IMR-90 (cell line): ENCODE results near the gene ILF3. TPM values are rescaled to one million over a fixed set of nuclear protein-coding genes. Genes with fewer than 3 reads are reported as not detected.

Source experiments
- ATAC-seq: fragments of 200-7000 bp; cut with Tn5 transposase; 2 replicates; pipeline ENCODE4 v1.9.1; 2020; ENCODE audit warnings: low read depth, mild to moderate bottlenecking, moderate library complexity
- BruUV-seq: library from RNA; stranded (reverse); fragments of 400-500 nt; replicated peaks from 2 replicates; lab custom pipeline; 2021; lab: Mats Ljungman, UMichigan
- CTCF ChIA-PET: fragments of 300-600 bp; formaldehyde crosslinking; extraction: SDS; loops from one replicate; lab custom pipeline; 2021; ENCODE audit warnings: antibody characterized with exemption; lab: Yijun Ruan, JAX
- POLR2A ChIA-PET: fragments of 300-600 bp; sonication (Branson Sonifier 250); formaldehyde crosslinking; loops from one replicate; lab custom pipeline; 2022; ENCODE audit warnings: antibody characterized with exemption; ENCODE audit not compliant: unreplicated experiment; lab: Charles Lee
- DNase-seq: peaks from one replicate; pipeline ENCODE4 v3.0.0; 2013
- H2AFZ ChIP-seq: replicated peaks from 2 replicates; pipeline ENCODE3; 2013; ENCODE audit warnings: low read length, mild to moderate bottlenecking; ENCODE audit not compliant: poor library complexity
- H2AK5ac ChIP-seq: 2 replicates; pipeline ENCODE4 v1.6.1; 2013; ENCODE audit warnings: low read depth, low read length, inconsistent platforms
- H2AK9ac ChIP-seq: replicated peaks from 2 replicates; pipeline ENCODE3; 2013; ENCODE audit warnings: mild to moderate bottlenecking, low read depth, low read length, moderate library complexity; ENCODE audit not compliant: poor library complexity
- H2BK120ac ChIP-seq: 2 replicates; pipeline ENCODE4 v1.6.1; 2013; ENCODE audit warnings: low read depth, low read length, inconsistent platforms
- H2BK15ac ChIP-seq: 3 replicates; pipeline ENCODE4 v1.6.1; 2013; ENCODE audit warnings: low read depth, low read length, inconsistent platforms
- H2BK20ac ChIP-seq: 2 replicates; pipeline ENCODE4 v1.6.1; 2013; ENCODE audit warnings: low read depth, mild to moderate bottlenecking, inconsistent platforms, low read length, moderate library complexity
- H2BK5ac ChIP-seq: 2 replicates; pipeline ENCODE4 v1.6.1; 2013; ENCODE audit warnings: mild to moderate bottlenecking, low read depth, low read length, inconsistent platforms; ENCODE audit not compliant: poor library complexity, severe bottlenecking
- H3K14ac ChIP-seq: replicated peaks from 2 replicates; pipeline ENCODE4 v1.6.1; 2013; ENCODE audit warnings: low read depth, low read length, inconsistent platforms
- H3K18ac ChIP-seq: 2 replicates; pipeline ENCODE4 v1.6.1; 2013; ENCODE audit warnings: low read depth, low read length, control low read depth
- H3K23ac ChIP-seq: 2 replicates; pipeline ENCODE4 v1.6.1; 2013; ENCODE audit warnings: low read depth, low read length, inconsistent platforms
- H3K27ac ChIP-seq: 2 replicates; pipeline ENCODE4 v1.5.1; 2013; ENCODE audit warnings: mild to moderate bottlenecking, control low read depth, low read length; ENCODE audit not compliant: insufficient read depth
- H3K27me3 ChIP-seq: 2 replicates; pipeline ENCODE4 v1.6.1; 2013; ENCODE audit warnings: low read length; ENCODE audit not compliant: control insufficient read depth, insufficient read depth
- H3K36me3 ChIP-seq: 2 replicates; pipeline ENCODE4 v1.6.1; 2013; ENCODE audit warnings: low read length, mixed read lengths; ENCODE audit not compliant: control insufficient read depth, insufficient read depth
- H3K4ac ChIP-seq: 2 replicates; pipeline ENCODE4 v1.6.1; 2013; ENCODE audit warnings: low read depth, low read length, inconsistent platforms
- H3K4me1 ChIP-seq: 2 replicates; pipeline ENCODE4 v1.6.1; 2013; ENCODE audit warnings: low read length, mixed read lengths; ENCODE audit not compliant: control insufficient read depth, insufficient read depth
- H3K4me2 ChIP-seq: 2 replicates; pipeline ENCODE4 v1.6.1; 2013; ENCODE audit warnings: low read depth, mild to moderate bottlenecking, control low read depth, low read length, moderate library complexity
- H3K4me3 ChIP-seq: 2 replicates; pipeline ENCODE4 v1.5.1; 2013; ENCODE audit warnings: low read depth, mild to moderate bottlenecking, control low read depth, low read length, moderate library complexity; ENCODE audit not compliant: insufficient read depth
- H3K56ac ChIP-seq: 2 replicates; pipeline ENCODE4 v1.6.1; 2013; ENCODE audit warnings: low read length, inconsistent platforms; ENCODE audit not compliant: insufficient read depth; ENCODE audit errors: extremely low read depth
- H3K79me1 ChIP-seq, 2 experiments: 2 replicates each; pipeline ENCODE4 v1.6.1; 2013; ENCODE audit warnings: low read length in 2 of 2, inconsistent platforms in 1 of 2, low read depth in 1 of 2
- H3K9ac ChIP-seq: 2 replicates; pipeline ENCODE4 v1.6.1; 2013; ENCODE audit warnings: low read depth, low read length, control low read depth
- H3K9me1 ChIP-seq: 2 replicates; pipeline ENCODE4 v1.6.1; 2013; ENCODE audit warnings: low read length, inconsistent platforms; ENCODE audit not compliant: insufficient read depth
- H3K9me3 ChIP-seq: 2 replicates; pipeline ENCODE4 v1.6.1; 2013; ENCODE audit warnings: low read length; ENCODE audit not compliant: control insufficient read depth, insufficient read depth
- H4K20me1 ChIP-seq: 2 replicates; pipeline ENCODE4 v1.6.1; 2013; ENCODE audit warnings: low read length, inconsistent platforms; ENCODE audit not compliant: insufficient read depth
- H4K5ac ChIP-seq: 2 replicates; pipeline ENCODE4 v1.6.1; 2013; ENCODE audit warnings: mild to moderate bottlenecking, low read depth, low read length, control low read depth
- H4K8ac ChIP-seq, 2 experiments: 2 replicates each; pipeline ENCODE4 v1.6.1; 2013; ENCODE audit warnings: low read depth in 2 of 2, low read length in 2 of 2, control low read depth in 1 of 2, inconsistent platforms in 1 of 2
- H4K91ac ChIP-seq: 2 replicates; pipeline ENCODE4 v1.6.1; 2013; ENCODE audit warnings: low read depth, low read length, inconsistent platforms; ENCODE audit not compliant: insufficient read depth
- BHLHE40 ChIP-seq: fragments of 150-350 bp; IDR thresholded peaks from 2 replicates; pipeline ENCODE4 v1.6.1; 2016; ENCODE audit warnings: mild to moderate bottlenecking, low read depth, low read length
- CEBPB ChIP-seq: IDR thresholded peaks from 2 replicates; pipeline ENCODE4 v1.6.1; 2012; ENCODE audit warnings: low read depth, low read length, improper control_type of control experiment
- CHD1 ChIP-seq: IDR thresholded peaks from 2 replicates; pipeline ENCODE4 v1.6.1; 2012; ENCODE audit warnings: low read depth, low read length, improper control_type of control experiment
- CTCF ChIP-seq: conservative IDR thresholded peaks from 2 replicates; pipeline ENCODE4 v1.5.1; 2012; ENCODE audit warnings: mild to moderate bottlenecking, low read depth, low read length, improper control_type of control experiment
- FOS ChIP-seq: fragments of 150-350 bp; IDR thresholded peaks from 2 replicates; pipeline ENCODE4 v1.6.1; 2016; ENCODE audit warnings: low read depth, low read length
- MAFK ChIP-seq: IDR thresholded peaks from 2 replicates; pipeline ENCODE4 v1.6.1; 2012; ENCODE audit warnings: low read depth, low read length, improper control_type of control experiment
- MAZ ChIP-seq: IDR thresholded peaks from 2 replicates; pipeline ENCODE4 v1.6.1; 2012; ENCODE audit warnings: low read depth, mild to moderate bottlenecking, low read length, improper control_type of control experiment, moderate library complexity, borderline replicate concordance
- MXI1 ChIP-seq: IDR thresholded peaks from 2 replicates; pipeline ENCODE4 v1.6.1; 2012; ENCODE audit warnings: low read depth, mild to moderate bottlenecking, low read length, moderate library complexity, borderline replicate concordance
- RAD21 ChIP-seq: IDR thresholded peaks from 2 replicates; pipeline ENCODE4 v1.6.1; 2012; ENCODE audit warnings: low read length, improper control_type of control experiment
- RFX5 ChIP-seq: IDR thresholded peaks from 2 replicates; pipeline ENCODE4 v1.8.0; 2012; ENCODE audit warnings: low read depth, mild to moderate bottlenecking, low read length, moderate library complexity
- WGBS, 2 experiments: methylation state at CpG; one replicate each; pipeline versions ENCODE4 v1.1.5 to v1.1.7; 2013; ENCODE audit warnings: missing lambda C conversion rate in 2 of 2; ENCODE audit not compliant: insufficient read length in 1 of 2; ENCODE audit errors: extremely low coverage in 2 of 2; 5-methylcytosine and 5-hydroxymethylcytosine counted together
- dilution Hi-C: fragments of 300-500 bp; cut with HindIII; formaldehyde crosslinking; loops from one replicate; pipeline ENCODE4 v1.14.3; 2018; ENCODE audit warnings: low sequenced_read_pairs; ENCODE audit not compliant: unreplicated experiment
- in situ Hi-C: fragments of 300-500 bp; cut with MboI; formaldehyde crosslinking; loops from 3 replicates; pipeline ENCODE4 v1.14.3; 2019; ENCODE audit warnings: low sequenced_read_pairs, inconsistent platforms, mixed read lengths
- intact Hi-C: fragments of 100-400 bp; cut with micrococcal nuclease; formaldehyde crosslinking; loops from 2 replicates; pipeline ENCODE4 v1.10.0; 2022
- polyA plus RNA-seq, 3 experiments: library from polyadenylated mRNA; depleted of rRNA; stranded (reverse); fragments of >200 nt; gene quantifications; 2 replicates each; pipeline ENCODE4 v1.2.3, GENCODE V29; 2012; ENCODE audit warnings: low replicate concordance in 1 of 3
- total RNA-seq: library from RNA; depleted of rRNA; stranded (reverse); fragments of >200 nt; gene quantifications from 2 replicates; pipeline ENCODE4 v1.2.3, GENCODE V29; 2012
- TF ChIP-seq, protein P1 (sequence below): fragments of 150-350 bp; IDR thresholded peaks from 2 replicates; pipeline ENCODE4 v1.6.1; 2017; ENCODE audit warnings: mild to moderate bottlenecking, antibody characterized with exemption, low read length, low read depth

ILF3 gene
- total and polyA plus RNA-seq, 2 of the 4 experiments (the other 2 are of a cell fraction): 120 to 166 TPM

DNA sequence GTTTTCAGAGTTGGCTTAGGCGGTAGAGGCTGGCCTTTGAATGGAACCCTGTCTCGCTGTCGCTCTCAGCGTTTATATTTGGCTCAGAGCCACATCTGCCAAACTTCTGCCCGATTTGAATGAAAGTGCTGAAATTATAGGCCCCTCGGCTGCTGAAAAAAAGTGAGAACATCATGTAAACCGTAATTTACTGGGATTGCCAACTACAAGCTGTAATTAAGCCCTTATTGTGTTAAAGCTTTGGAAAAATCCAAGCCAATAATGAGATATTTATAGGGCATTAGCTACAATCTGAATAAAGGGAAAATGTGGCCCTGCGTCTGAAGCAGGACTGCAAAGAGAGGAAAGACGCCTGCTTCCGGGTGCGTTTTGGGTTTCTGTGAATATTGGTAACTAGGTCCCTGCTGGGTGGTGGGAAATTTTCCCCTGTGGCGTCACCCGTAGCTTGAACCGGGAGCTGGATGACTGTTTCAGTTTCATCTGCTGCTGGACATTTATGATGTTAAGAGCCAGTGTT is 73.6 kb downstream of the ILF3 start:
- no peak overlapping the region for H3K4me2 ChIP-seq
- peaks cover 14% of the 10 kb centered on the region for H3K9me1 ChIP-seq
- H3K18ac ChIP-seq: no peak overlapping the region
- no peak for TF ChIP-seq MXI1
- no peak for TF ChIP-seq CTCF
- no peak for TF ChIP-seq CHD1
- TF ChIP-seq, protein P1, sequence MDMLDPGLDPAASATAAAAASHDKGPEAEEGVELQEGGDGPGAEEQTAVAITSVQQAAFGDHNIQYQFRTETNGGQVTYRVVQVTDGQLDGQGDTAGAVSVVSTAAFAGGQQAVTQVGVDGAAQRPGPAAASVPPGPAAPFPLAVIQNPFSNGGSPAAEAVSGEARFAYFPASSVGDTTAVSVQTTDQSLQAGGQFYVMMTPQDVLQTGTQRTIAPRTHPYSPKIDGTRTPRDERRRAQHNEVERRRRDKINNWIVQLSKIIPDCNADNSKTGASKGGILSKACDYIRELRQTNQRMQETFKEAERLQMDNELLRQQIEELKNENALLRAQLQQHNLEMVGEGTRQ: no peak
- TF ChIP-seq RFX5: no peak
- TF ChIP-seq RAD21: no peak
- TF ChIP-seq MAZ: no peak
- no peak for TF ChIP-seq MAFK
- TF ChIP-seq FOS: no peak
- TF ChIP-seq BHLHE40: no peak
- TF ChIP-seq CEBPB: no peak
- WGBS, 2 experiments: 88% methylated on average over 5 of the region's 14 CpGs; no CpG with 5 or more reads in 1 of the 2 experiments
- H3K4me3 ChIP-seq: no peak overlapping the region
- no peak overlapping the region for H3K4ac ChIP-seq
- ChIA-PET POLR2A (interaction anchor here (0.5 kb wide), 1 partner anchor 197 kb away, joined by 3 read pairs; no protein-coding TSS in a partner anchor), CTCF (no interaction called here)
- no TSS peak for BruUV-seq
- no peak overlapping the region for H3K23ac ChIP-seq
- H4K91ac ChIP-seq: no peak overlapping the region
- no peak overlapping the region for H2BK15ac ChIP-seq
- no peak for DNase-seq
- intact Hi-C loops (no loop called here), dilution Hi-C loops (no loop called here), in situ Hi-C loops (no loop called here)
- no peaks in the 10 kb centered on the region for H3K9me3 ChIP-seq
- H3K27ac ChIP-seq: no peak overlapping the region
- H3K36me3 ChIP-seq: peaks cover 4% of the 10 kb centered on the region; the same call in 1 of the 2 replicates
- H4K8ac ChIP-seq: no peak overlapping the region
- peaks cover 91% of the 10 kb centered on the region for H4K20me1 ChIP-seq
- no peak overlapping the region for H3K14ac ChIP-seq
- H2AK5ac ChIP-seq: no peak overlapping the region
- H3K79me1 ChIP-seq: peaks cover 25 to 81% of the 10 kb centered on the region in 2 experiments
- H3K27me3 ChIP-seq: no peaks in the 10 kb centered on the region
- no peak overlapping the region for H2BK5ac ChIP-seq
- H3K4me1 ChIP-seq: no peaks in the 10 kb centered on the region
- no peak overlapping the region for H2BK20ac ChIP-seq
- no peak overlapping the region for H3K9ac ChIP-seq
- H4K5ac ChIP-seq: no peak overlapping the region
- no peak for ATAC-seq
- no peak overlapping the region for H2AK9ac ChIP-seq
- H2AFZ ChIP-seq: no peak overlapping the region
- H2BK120ac ChIP-seq: no peak overlapping the region
- H3K56ac ChIP-seq: no peak overlapping the region
